Measurements from ENCODE around the gene KLF3. TPM values are rescaled to one million over a fixed set of nuclear protein-coding genes. Genes with fewer than 3 reads are reported as not detected.

Gene KLF3
- total and polyA plus RNA-seq, 9 of the 15 experiments (the other 6 are each of a cell fraction or from before 2014, with no cell fraction given), result 9.9 to 47.2 (median 18.1) TPM

DNA sequence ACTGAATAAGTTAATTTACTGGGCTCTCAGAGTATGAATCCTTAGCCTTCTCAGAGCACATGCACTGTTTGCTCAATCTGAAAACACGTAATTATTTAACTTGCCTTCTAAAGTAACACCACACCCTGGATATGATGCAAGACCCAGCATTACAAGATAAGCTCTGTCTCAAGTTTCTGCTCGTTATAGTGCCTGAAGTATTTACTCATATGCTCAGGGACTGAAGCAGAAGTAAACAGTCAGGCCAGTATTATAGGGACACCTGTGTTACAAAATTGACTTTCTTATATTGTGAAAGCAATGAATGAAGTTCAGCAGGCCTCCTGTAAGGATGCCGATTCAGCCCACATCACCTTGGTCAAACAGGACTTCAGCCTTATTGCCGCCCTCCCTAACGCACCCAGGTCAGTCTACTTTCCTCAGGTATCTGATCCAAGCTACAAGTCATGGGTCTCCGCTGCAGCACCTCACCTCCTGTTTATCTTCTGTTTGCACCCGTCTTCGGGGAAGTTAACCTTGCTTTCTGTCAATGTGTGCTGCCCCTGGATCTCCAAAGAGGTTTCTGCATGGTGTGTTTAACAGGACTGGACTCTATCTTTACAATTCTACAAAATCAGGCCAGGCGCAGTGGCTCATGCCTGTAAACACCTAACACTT, 42.8 kb upstream of the KLF3 start (continued):
- TF ChIP-seq, protein P1, sequence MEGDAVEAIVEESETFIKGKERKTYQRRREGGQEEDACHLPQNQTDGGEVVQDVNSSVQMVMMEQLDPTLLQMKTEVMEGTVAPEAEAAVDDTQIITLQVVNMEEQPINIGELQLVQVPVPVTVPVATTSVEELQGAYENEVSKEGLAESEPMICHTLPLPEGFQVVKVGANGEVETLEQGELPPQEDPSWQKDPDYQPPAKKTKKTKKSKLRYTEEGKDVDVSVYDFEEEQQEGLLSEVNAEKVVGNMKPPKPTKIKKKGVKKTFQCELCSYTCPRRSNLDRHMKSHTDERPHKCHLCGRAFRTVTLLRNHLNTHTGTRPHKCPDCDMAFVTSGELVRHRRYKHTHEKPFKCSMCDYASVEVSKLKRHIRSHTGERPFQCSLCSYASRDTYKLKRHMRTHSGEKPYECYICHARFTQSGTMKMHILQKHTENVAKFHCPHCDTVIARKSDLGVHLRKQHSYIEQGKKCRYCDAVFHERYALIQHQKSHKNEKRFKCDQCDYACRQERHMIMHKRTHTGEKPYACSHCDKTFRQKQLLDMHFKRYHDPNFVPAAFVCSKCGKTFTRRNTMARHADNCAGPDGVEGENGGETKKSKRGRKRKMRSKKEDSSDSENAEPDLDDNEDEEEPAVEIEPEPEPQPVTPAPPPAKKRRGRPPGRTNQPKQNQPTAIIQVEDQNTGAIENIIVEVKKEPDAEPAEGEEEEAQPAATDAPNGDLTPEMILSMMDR (IDR thresholded peaks at IDR 0.05 in 2 of 3, conservative IDR thresholded peaks at IDR 0.05 in 1 of 3; ENCODE audit: insufficient read depth in 2 of 3, low read depth in 1 of 3, low read length in 3 of 3), result no peak
- peak; percentile 35 for TF ChIP-seq POLR3A (IDR thresholded peaks at IDR 0.05; ENCODE audit: borderline replicate concordance, extremely low read depth, insufficient read depth, insufficient read length)
- no peak for TF ChIP-seq ZBED1 (IDR thresholded peaks at IDR 0.05)
- TF ChIP-seq, protein P2, sequence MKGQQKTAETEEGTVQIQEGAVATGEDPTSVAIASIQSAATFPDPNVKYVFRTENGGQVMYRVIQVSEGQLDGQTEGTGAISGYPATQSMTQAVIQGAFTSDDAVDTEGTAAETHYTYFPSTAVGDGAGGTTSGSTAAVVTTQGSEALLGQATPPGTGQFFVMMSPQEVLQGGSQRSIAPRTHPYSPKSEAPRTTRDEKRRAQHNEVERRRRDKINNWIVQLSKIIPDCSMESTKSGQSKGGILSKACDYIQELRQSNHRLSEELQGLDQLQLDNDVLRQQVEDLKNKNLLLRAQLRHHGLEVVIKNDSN (CRISPR knock-in tag; IDR thresholded peaks at IDR 0.05), result no peak
- TF ChIP-seq, protein P3, sequence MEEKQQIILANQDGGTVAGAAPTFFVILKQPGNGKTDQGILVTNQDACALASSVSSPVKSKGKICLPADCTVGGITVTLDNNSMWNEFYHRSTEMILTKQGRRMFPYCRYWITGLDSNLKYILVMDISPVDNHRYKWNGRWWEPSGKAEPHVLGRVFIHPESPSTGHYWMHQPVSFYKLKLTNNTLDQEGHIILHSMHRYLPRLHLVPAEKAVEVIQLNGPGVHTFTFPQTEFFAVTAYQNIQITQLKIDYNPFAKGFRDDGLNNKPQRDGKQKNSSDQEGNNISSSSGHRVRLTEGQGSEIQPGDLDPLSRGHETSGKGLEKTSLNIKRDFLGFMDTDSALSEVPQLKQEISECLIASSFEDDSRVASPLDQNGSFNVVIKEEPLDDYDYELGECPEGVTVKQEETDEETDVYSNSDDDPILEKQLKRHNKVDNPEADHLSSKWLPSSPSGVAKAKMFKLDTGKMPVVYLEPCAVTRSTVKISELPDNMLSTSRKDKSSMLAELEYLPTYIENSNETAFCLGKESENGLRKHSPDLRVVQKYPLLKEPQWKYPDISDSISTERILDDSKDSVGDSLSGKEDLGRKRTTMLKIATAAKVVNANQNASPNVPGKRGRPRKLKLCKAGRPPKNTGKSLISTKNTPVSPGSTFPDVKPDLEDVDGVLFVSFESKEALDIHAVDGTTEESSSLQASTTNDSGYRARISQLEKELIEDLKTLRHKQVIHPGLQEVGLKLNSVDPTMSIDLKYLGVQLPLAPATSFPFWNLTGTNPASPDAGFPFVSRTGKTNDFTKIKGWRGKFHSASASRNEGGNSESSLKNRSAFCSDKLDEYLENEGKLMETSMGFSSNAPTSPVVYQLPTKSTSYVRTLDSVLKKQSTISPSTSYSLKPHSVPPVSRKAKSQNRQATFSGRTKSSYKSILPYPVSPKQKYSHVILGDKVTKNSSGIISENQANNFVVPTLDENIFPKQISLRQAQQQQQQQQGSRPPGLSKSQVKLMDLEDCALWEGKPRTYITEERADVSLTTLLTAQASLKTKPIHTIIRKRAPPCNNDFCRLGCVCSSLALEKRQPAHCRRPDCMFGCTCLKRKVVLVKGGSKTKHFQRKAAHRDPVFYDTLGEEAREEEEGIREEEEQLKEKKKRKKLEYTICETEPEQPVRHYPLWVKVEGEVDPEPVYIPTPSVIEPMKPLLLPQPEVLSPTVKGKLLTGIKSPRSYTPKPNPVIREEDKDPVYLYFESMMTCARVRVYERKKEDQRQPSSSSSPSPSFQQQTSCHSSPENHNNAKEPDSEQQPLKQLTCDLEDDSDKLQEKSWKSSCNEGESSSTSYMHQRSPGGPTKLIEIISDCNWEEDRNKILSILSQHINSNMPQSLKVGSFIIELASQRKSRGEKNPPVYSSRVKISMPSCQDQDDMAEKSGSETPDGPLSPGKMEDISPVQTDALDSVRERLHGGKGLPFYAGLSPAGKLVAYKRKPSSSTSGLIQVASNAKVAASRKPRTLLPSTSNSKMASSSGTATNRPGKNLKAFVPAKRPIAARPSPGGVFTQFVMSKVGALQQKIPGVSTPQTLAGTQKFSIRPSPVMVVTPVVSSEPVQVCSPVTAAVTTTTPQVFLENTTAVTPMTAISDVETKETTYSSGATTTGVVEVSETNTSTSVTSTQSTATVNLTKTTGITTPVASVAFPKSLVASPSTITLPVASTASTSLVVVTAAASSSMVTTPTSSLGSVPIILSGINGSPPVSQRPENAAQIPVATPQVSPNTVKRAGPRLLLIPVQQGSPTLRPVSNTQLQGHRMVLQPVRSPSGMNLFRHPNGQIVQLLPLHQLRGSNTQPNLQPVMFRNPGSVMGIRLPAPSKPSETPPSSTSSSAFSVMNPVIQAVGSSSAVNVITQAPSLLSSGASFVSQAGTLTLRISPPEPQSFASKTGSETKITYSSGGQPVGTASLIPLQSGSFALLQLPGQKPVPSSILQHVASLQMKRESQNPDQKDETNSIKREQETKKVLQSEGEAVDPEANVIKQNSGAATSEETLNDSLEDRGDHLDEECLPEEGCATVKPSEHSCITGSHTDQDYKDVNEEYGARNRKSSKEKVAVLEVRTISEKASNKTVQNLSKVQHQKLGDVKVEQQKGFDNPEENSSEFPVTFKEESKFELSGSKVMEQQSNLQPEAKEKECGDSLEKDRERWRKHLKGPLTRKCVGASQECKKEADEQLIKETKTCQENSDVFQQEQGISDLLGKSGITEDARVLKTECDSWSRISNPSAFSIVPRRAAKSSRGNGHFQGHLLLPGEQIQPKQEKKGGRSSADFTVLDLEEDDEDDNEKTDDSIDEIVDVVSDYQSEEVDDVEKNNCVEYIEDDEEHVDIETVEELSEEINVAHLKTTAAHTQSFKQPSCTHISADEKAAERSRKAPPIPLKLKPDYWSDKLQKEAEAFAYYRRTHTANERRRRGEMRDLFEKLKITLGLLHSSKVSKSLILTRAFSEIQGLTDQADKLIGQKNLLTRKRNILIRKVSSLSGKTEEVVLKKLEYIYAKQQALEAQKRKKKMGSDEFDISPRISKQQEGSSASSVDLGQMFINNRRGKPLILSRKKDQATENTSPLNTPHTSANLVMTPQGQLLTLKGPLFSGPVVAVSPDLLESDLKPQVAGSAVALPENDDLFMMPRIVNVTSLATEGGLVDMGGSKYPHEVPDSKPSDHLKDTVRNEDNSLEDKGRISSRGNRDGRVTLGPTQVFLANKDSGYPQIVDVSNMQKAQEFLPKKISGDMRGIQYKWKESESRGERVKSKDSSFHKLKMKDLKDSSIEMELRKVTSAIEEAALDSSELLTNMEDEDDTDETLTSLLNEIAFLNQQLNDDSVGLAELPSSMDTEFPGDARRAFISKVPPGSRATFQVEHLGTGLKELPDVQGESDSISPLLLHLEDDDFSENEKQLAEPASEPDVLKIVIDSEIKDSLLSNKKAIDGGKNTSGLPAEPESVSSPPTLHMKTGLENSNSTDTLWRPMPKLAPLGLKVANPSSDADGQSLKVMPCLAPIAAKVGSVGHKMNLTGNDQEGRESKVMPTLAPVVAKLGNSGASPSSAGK (IDR thresholded peaks at IDR 0.05), result peak; percentile 71
- TF ChIP-seq GATAD2A (IDR thresholded peaks at IDR 0.05), result peak; percentile 52; the same call in 1 of the 2 replicates
- TF ChIP-seq KLF1 (tag; IDR thresholded peaks at IDR 0.05), result peak; percentile 45; the same call in 1 of the 2 replicates
- TF ChIP-seq ZFP30 (CRISPR knock-in tag; IDR thresholded peaks at IDR 0.05; ENCODE audit: borderline replicate concordance), result no peak
- TF ChIP-seq THRAP3 (IDR thresholded peaks at IDR 0.05; ENCODE audit: borderline replicate concordance), result no peak
- TF ChIP-seq ZNF830 (CRISPR knock-in tag; IDR thresholded peaks at IDR 0.05), result no peak
- no peak for TF ChIP-seq ZNF778 (CRISPR knock-in tag; IDR thresholded peaks at IDR 0.05)
- TF ChIP-seq ELF2 (CRISPR knock-in tag; IDR thresholded peaks at IDR 0.05), result no peak; the same call in 1 of the 2 replicates
- TF ChIP-seq DACH1 (IDR thresholded peaks at IDR 0.05; ENCODE audit: partially characterized antibody), result peak; percentile 46
- TF ChIP-seq TRIM24 (IDR thresholded peaks at IDR 0.05), result peak; percentile 82 to 88
- TF ChIP-seq RBM22 (IDR thresholded peaks at IDR 0.05; ENCODE audit: low read depth, low read length, poor library complexity, severe bottlenecking), result no peak

Measured in K562 (cell line).